CD4-positive, alpha-beta T cell treated with Interleukin-15 for 1 hour (primary cell): ENCODE data around the gene CAPN1.

Experiments
- DNase-seq: peaks from one replicate; pipeline ENCODE4 v3.0.0-alpha.2; 2020

The CAPN1 gene

GRCh38 chr11:65204646-65205601 lies 23.2 kb downstream of the CAPN1 start:
- DNase-seq = no peak

DNA sequence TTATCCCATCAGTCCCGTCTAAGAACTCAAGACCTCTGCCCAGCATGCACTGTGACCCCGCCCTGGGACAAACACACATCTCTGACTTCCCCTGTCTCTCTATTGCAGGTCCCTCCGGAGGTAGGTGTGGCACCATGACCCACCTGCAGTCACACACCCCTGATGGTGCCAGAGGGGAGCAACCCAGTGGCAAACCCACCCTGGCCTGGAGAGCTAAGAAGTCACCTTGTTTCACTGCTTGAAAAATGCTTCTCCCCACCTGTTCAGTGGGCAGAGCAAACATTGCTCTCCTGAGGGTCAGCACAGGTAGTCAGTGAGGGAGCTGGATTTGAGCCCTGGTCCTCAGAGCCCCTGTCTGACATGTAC lies 23.9 kb downstream of the CAPN1 start:
- no peak for DNase-seq

- DNase-seq = no peak
These were observed 24.7 kb downstream of the CAPN1 start for GRCh38 chr11:65206441-65206841.

DNA sequence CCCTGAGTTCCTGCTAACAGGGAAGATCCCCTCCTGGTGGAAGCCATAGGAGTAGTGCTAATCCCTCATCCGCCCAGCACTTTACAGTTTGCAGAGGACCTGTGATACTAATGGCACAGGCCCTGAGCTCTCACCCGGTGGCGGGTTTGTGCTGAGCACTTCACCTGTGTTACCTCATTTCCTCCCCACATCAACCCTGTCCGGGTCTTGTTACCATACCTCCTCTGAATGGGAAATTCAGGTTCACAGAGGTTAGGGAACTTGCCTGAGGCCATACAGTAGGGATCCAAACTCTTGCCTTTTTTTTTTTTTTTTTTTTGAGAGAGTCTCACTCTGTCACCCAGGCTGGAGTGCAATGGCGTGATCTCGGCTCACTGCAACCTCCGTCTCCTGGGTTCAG lies 25.2 kb downstream of the CAPN1 start:
- no peak for DNase-seq

DNA sequence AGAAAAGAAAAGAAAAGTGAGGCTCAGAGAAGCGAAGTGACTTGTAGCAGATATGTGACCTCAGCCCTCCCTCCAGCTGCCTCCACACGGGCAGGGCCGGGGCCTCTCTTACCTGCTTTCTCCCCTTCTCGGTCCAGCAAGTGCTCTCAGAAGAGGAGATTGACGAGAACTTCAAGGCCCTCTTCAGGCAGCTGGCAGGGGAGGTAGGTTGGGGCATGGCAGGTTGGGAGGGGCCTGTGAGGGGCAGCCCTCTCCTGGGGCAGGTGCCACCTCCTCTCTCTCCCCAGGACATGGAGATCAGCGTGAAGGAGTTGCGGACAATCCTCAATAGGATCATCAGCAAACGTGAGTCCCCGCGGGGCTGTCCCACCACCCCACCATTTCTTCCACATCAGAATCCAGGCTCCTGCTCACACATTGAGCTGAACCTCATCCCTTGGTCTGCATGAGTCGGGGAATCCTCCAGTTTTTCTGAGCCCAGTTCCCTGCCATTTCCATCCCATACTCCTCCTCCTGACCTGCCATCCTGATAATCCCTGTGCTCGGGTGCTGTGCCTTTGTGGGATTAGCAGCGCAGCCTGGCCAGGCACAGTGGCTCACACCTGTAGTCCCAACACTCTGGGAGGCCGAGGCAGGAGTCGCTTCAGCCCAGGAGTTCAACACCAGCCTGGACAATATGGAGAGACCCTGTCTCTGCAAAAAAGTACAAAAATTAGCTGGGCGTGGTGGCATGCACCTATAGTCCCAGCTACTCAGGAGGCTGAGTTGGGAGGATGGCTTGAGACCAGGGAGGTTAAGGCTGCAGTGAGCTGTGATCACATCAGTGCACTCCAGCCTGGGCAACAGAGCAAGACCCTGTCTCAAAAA lies 26.4 kb downstream of the CAPN1 start:
- DNase-seq = no peak

DNA sequence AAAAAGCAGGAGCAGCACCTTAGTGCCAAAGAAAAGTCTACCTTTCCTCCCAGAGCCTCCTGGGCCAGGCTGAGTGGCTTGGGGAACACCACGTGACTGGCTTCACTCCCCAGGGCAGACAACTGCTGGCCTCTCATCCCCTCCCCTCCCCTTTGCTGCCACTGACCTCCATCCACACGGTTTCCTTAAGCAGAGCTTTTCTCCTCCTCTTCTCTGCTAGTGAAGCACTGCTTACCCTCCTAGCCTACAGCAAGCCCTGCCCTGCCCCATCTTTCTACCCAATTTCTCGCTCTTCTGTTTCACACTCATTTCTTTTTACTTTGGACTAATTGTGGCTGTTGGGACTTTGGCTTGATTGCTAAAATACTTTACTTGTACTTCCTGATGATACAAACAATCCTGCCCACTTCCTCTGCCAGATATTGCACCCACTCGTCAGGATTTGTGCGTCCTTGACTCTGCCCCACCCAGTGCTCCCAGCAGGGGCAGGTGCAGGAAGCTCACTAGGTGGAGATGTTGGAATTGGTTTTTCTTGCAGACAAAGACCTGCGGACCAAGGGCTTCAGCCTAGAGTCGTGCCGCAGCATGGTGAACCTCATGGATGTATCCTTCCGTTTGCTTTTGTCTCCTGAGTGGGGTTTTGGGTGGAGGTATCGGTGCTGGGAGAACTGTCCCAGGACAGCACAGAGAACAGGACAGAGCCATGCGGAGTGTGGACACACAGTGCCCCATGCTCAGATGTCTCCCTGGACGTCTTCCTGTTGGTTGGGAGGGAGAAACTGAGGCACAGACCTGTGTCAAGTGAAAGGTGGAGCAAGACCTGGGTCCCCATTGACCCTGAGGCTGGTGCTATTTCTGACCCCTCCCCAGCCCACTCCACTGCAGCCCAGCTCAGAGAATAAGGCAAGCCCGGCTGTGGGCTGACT lies 27.3 kb downstream of the CAPN1 start:
- no peak for DNase-seq

DNA sequence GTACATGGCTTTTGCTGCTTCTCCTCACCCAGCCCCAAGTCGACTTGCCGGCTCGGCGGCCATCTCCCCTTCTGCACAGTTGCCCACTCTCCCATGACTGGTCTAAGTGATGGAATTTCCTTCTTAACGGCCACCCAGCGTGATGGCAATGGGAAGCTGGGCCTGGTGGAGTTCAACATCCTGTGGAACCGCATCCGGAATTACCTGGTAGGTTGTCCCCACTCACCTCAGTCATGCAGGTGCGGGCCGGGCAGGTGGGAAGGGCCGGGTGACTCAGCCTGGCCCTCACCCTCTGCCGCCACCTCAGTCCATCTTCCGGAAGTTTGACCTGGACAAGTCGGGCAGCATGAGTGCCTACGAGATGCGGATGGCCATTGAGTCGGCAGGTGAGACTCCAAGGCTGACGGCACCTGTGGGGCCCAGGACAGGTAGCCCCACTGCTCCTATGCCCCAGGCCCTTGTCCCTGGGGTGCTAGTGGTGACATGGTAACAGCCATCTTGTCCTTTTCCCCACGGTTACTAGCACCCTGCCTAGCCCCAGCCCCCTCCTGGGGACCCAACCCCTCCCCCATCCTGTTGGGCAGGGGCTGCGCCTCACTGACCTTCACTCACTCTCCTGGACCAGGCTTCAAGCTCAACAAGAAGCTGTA lies 28.1 kb downstream of the CAPN1 start:
- no peak for DNase-seq

DNA sequence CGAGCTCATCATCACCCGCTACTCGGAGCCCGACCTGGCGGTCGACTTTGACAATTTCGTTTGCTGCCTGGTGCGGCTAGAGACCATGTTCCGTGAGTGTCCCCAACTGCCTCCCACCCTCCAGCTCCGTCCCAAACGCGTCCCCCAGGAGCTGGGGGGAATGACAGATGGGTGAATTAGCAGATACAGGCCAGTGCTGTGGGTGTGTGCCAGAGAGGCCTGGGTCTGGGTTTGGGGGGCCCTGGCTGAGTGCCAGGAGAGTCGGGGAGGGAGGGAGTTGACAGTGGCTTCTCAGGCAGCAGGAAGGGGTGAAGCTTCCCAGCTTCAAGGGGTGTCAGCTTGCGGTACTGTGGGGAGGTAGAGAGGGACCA lies 28.6 kb downstream of the CAPN1 start:
- no peak for DNase-seq

DNA sequence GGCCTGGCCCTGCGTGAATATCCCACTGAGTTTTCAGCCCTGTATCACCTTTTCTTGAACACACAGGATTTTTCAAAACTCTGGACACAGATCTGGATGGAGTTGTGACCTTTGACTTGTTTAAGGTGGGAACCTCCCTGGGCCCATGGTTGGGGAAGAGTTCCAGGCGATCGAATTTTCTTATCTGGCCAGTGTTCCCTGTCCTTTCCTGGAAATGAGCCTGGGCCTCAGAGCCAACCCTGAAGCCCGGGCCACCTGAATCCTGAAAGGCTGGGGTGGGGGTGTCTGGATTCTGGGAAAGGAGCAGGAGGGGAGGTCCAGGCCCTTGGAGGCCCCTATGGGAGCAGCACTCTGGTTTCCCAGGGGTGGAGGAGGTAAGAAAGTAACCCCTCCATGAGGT lies 29.0 kb downstream of the CAPN1 start:
- DNase-seq = no peak

DNA sequence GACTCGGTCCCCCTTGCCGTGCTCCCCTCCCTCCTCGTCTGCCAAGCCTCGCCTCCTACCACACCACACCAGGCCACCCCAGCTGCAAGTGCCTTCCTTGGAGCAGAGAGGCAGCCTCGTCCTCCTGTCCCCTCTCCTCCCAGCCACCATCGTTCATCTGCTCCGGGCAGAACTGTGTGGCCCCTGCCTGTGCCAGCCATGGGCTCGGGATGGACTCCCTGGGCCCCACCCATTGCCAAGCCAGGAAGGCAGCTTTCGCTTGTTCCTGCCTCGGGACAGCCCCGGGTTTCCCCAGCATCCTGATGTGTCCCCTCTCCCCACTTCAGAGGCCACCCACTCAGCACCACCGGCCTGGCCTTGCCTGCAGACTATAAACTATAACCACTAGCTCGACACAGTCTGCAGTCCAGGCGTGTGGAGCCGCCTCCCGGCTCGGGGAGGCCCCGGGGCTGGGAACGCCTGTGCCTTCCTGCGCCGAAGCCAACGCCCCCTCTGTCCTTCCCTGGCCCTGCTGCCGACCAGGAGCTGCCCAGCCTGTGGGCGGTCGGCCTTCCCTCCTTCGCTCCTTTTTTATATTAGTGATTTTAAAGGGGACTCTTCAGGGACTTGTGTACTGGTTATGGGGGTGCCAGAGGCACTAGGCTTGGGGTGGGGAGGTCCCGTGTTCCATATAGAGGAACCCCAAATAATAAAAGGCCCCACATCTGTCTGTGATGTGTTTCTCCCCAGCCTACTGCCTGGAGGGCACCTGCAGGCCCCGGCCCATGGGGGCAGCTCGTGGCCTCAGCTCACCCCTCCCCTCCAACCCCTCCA lies 29.8 kb downstream of the CAPN1 start:
- no peak for DNase-seq

DNA sequence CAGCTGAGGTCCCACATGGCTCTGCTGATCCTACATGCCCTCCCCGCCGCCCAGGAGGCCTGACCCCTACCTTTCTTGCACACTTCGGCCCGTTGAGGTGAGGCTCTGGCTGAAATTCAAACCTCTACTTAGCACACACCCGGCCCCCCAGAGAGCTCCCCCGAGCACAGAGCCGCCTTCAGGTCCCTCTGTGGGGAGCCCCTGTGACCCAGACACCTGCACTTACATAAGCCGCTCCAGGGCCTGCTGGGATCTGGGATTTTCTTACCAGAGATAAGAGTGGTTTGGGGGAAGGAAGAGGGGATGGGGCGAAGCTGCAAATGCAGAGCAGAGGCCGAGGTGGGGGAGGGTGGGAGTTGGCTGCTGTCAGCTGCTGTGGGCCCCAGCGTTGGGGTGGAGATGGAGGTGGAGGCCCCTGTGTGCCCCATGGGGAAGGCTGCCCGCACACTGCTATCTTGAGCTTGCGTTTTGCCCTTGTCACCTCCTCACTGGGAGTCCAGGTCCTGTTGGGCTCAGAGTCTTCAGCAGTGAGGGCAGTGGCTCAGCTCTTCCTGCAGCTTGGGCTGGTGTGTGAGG lies 30.6 kb downstream of the CAPN1 start:
- no peak for DNase-seq

DNA sequence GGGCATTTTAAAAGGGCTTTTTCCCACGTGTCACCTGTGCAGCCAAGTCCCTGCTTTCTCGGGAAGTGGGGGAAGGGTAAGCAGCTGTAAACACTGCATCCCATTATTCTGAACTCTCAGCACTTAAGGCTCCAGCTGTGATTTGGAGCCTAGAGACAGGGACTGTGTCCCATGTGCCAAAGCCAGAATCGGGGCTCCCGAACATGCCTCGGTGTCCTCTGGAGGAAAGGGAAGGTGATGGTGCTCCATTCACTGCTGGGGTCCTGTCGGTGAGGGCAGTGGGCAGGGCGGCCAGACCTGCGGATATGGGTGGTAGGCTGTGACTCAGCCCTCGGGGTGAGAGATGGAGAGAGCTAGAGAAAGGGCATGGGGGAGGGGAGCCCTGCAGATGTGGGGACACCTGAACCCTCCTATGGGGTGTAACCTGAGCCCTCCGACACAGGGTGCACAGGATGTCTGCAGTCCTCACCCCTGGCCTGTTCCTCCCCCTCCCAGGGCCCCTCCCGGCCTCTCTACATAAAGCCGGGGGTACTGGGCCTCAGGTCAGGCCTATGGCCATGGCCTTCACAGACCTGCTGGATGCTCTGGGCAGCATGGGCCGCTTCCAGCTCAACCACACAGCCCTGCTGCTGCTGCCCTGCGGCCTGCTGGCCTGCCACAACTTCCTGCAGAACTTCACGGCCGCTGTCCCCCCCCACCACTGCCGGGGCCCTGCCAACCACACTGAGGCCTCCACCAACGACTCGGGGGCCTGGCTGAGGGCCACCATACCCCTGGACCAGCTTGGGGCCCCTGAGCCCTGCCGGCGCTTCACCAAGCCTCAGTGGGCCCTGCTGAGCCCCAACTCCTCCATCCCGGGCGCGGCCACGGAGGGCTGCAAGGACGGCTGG lies 31.8 kb downstream of the CAPN1 start:
- DNase-seq = peak; percentile 24

DNA sequence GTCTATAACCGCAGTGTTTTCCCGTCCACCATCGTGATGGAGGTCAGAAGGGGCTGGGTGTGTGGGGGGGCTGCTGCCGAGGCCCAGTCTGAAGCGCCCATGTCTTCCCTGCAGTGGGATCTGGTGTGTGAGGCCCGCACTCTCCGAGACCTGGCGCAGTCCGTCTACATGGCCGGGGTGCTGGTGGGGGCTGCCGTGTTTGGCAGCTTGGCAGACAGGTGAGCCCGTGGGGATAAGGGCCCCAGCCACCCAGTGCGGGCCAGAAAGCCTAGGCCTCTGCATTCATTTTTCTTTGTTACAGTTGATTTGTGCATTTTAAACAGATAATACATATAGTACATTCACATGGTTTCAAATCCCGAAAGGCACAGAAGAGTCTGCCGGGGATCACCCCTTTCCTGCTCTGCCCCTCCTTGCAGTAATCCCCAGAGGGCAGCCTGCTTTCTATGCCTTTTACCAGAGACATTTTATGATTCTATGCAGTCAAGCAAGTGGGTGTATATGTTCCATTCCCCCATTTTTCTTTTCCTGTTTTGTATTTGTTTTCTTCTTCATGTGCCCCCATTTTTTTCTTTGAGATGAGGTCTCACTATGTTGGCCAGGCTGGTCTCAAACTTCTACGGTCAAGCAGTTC lies 32.6 kb downstream of the CAPN1 start:
- DNase-seq = no peak

GRCh38 chr11:65215441-65216076 lies 33.8 kb downstream of the CAPN1 start:
- DNase-seq = no peak

DNA sequence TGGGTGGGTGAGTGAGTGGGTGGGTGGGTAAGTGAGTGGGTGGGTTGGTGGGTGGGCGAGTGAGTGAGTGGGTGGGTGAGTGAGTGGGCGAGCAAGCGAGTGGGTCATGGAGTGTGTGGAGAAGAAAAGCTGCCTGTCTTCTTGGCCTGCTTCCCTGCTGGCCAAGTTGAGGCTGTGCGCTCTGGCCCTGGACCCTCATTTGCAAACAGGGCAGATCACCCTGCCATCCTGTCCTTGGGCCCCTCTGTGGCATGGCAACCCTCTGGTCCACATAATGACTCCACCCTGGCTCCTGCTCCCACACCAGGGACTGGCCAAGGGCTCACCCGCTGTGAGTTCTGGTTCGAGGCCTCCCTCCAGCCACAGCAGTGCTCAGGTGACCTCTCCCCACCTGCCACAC lies 35.1 kb downstream of the CAPN1 start:
- no peak for DNase-seq

- DNase-seq = no peak
These were observed 36.0 kb downstream of the CAPN1 start for GRCh38 chr11:65217441-65218423.

- DNase-seq = no peak
These were observed 36.7 kb downstream of the CAPN1 start for GRCh38 chr11:65218446-65218845.

- DNase-seq = no peak
These were observed 38.1 kb downstream of the CAPN1 start for GRCh38 chr11:65219930-65220213.
